SK-N-DZ (cell line): ENCODE results near the gene PA2G4. TPM values are rescaled to one million over a fixed set of nuclear protein-coding genes. Genes with fewer than 3 reads are reported as not detected.
A peak's percentile ranks its signal among the peaks of the same experiment; 100 is the strongest.
"Not testable (repeated sequence)": the region's sequence is repeated elsewhere in the genome, so short reads cannot be mapped to it uniquely, and the experiment has no call there.

Experiments
- DNase-seq: peaks from one replicate; pipeline ENCODE4 v3.0.0-alpha.2; 2015; ENCODE audit warnings: low spot score
- polyA plus RNA-seq, 2 experiments: library from polyadenylated mRNA; depleted of rRNA; stranded (reverse); fragments of >200 nt; gene quantifications; 2 replicates each; pipeline ENCODE4 v1.2.3, GENCODE V29; 2014

Gene PA2G4
- polyA plus RNA-seq (2014; cell fraction: cytosol; rRNA removed), result 542 and 642 TPM in 2 replicates
- polyA plus RNA-seq (2014; cell fraction: nucleus; rRNA removed), result 265 and 280 TPM in 2 replicates

- DNase-seq, result peak; percentile 99
Observed at GRCh38 chr12:56104109-56104814, at the start of gene PA2G4. TSS of gene PA2G4 (plus strand) at chr12:56104559. CDS start at chr12:56104738, 179 bp downstream.

DNA sequence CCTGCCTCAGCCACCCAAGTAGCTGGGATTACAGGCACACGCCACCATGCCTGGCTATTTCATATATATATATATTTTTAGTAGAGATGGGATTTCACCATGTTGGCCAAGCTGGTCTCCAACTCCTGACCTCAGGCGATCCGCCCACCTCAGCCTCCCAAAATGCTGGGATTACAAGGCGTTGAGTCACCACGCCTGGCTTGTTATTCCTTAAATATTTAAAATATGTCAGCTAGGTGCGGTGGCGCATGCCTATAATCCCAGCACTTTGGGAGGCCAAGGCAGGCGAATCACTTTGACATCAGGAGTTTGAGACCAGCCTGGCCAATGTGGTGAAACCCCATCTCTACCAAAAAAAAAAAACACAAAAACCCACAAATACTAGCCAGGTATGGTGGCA is 44.4 kb upstream of the PA2G4 start:
- not testable (repeated sequence) for DNase-seq

- no peak for DNase-seq
Observed at GRCh38 chr12:56061982-56062381, 42.4 kb upstream of the PA2G4 start.

DNA sequence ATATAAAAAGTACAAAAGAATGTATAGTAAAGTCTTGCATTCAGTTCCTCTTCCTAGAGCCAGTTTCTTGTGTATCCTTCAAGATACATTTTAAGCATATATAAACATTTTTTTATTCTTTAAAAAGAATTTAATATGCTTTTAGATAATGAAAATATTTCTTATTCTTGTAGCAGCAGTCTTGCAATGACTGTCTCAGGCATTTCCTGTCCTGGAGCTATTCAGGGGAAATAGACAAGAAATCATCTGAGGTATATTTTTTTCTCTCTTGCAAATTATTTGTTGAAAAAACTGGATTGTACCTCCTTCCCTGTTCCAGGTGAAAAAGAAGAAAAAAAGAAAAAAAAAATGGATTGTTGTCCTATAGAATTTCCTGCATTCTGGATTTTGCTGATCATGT is 41.4 kb upstream of the PA2G4 start:
- DNase-seq, result no peak

GRCh38 chr12:56071648-56072047 is 32.7 kb upstream of the PA2G4 start:
- no peak for DNase-seq

DNA sequence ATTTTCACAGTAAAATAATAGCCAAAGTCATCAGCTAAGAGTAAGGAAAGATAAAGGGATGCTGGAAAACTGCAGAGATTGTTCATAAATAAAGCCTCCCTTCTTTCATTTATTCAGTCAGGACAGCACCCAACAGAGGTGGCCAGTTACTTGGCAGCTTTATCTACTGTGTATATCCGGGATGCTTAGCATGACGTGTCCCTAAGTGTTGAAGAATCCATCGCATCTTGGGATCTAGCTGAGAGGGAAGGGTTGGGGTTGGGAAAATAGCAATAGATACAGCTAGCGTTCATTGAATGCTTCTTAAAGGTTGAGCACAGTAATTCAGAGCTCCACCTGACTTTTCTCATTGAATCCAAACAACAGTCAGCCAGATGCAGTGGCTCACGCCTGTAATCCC is 30.0 kb upstream of the PA2G4 start:
- DNase-seq, result no peak

- DNase-seq, result not testable (repeated sequence)
Observed at GRCh38 chr12:56077966-56078365, 26.4 kb upstream of the PA2G4 start.

GRCh38 chr12:56078427-56078826 is 25.9 kb upstream of the PA2G4 start:
- DNase-seq, result no peak

DNA sequence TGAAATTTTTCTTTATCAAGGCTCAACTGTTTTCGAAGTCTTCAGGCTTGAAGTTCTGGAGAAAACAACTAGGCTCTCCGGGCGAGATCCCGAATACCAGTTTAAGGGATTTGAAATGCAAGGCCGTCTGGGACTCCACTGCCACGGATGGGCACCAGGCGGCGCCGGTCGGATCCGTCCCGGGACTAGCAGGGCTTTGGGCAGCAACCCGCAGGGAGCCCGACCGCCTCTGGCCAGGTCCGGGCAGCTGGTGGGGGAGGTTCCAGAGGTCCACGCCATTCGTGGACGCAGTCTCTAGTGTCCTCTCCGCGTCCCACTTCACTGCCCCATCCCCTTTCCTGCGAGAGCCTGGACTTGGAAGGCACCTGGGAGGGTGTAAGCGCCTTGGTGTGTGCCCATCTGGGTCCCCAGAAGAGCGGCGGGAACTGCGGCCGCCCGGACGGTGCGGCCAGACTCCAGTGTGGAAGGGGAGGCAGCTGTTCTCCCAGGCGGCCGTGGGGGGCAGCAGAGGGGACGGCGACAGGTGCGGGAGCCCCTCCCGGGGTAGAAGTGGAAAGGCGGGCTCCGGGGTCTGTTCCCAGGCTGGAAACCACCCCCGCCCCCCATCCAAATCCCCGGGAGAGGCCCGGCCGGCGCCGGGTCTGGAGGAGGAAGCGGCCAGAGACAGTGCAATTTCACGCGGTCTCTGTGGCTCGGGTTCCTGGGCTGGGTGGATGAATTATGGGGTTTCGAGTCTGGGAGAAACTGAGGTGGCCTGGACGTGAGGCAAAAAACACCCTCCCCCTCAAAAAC is 25.2 kb upstream of the PA2G4 start:
- peak; percentile 79 for DNase-seq

DNA sequence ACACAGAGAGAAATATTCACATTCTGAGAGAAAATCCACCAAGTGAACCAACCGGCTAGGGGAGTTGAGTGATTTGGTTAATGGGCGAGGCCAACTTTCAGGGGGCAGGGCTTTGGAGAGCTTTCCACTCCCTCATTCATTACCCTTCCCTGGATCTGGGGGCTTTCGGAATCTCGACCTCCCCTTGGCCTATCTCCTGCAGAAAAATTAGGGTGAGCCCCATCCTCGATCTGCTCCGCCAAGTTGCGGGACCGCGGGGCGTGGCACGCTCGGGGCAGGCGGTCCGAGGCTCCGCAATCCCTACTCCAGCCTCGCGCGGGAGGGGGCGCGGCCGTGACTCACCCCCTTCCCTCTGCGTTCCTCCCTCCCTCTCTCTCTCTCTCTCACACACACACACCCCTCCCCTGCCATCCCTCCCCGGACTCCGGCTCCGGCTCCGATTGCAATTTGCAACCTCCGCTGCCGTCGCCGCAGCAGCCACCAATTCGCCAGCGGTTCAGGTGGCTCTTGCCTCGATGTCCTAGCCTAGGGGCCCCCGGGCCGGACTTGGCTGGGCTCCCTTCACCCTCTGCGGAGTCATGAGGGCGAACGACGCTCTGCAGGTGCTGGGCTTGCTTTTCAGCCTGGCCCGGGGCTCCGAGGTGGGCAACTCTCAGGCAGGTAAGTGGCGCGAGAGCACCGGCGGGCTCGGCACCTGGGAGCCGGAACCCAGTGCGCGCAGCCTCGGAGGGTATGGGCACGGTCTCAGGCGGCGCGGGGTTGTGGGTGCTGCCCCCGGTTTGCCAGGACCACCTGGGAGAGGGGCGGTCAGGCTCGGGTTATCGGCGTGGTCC is 24.4 kb upstream of the PA2G4 start, which contains the start of gene ERBB3:
Gene ERBB3, plus strand, starts transcription at position 443 of the 833 bp plus-strand sequence. Its CDS starts 136 bp downstream, at position 579.
- peak; percentile 24 for DNase-seq

DNA sequence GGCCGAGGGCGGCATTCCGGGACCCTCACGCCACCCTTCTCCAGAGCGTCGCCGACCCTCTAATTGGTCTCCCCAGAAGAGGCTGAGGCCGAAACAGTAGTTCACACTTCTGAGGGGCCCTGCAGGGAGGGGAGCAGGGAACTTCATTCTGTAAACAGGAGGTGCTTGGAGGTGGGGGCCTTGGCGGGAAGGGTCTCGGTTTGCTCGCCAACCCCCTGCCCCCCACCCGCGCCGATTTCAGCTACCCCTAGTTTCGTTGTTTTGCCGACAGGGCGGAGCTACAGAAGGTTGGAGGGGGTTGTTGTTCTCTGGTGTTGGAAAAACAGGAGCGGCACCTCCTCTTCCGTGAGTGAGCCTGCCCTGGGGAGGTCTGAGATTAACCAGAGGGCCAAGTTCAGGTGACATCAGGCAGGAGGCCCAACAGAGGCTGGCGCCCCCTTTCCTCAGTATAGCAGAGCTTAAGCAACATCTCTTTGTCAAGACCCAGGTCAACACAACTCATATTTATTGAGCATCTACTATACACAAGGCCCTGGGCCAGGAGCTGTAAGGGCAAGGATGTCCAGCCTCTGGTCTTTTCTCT is 23.7 kb upstream of the PA2G4 start:
- DNase-seq, result no peak

- DNase-seq, result no peak
Observed at GRCh38 chr12:56081393-56082347, 22.7 kb upstream of the PA2G4 start.

DNA sequence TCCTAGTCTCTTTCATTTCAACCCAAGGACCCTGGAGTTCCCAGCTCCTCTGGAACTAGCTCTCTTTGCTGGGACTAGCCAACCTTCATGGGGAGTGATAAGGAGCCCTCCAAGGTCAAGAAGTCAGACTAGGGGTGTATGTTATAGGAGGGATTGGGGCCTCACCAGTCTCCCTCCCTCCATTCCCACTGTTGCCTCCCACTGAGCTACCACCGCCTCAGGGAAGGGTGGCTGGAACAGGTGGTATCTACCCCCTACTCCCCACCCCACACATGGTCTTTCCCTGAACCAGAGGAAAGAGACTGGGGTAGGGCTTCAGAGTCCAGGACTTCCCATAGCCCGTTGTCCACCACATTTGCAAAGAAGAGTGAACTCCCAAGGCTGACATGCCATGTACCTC is 22.0 kb upstream of the PA2G4 start:
- no peak for DNase-seq

GRCh38 chr12:56082967-56083366 is 21.4 kb upstream of the PA2G4 start:
- DNase-seq, result no peak

DNA sequence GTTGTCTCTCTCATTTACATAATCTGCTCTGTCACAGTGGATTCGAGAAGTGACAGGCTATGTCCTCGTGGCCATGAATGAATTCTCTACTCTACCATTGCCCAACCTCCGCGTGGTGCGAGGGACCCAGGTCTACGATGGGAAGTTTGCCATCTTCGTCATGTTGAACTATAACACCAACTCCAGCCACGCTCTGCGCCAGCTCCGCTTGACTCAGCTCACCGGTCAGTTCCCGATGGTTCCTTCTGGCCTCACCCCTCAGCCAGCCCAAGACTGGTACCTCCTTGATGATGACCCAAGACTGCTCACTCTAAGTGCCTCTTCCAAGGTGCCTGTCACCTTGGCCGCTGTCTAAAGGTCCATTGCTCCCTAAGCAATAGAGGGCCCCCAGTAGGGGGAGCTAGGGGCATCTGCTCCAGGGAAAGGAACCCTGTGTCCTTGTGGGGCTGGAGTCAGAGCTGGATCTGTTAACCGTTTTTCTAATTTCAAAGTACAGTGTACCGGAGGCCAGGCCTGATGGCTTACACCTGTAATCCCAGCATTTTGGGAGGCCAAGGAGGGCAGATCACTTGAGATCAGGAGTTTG is 19.3 kb upstream of the PA2G4 start:
- DNase-seq, result peak; percentile 54

- no peak for DNase-seq
Observed at GRCh38 chr12:56086096-56086495, 18.3 kb upstream of the PA2G4 start.

DNA sequence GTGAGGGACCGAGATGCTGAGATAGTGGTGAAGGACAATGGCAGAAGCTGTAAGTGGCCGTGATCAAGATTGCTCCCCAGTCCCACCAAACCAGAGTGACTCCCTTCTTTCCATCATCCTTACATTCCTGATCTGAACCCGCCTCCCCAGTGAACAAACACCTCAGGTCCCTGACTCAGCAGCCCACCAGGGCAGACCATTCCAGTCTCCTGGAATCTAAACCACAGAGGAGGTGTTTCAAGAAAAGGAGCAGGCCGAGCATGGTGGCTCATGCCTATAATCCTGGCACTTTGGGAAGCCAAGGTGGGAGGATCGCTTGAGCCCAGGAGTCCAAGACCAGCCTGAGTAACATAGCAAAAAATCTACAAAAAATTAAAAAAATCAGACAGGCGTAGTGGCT is 17.8 kb upstream of the PA2G4 start:
- DNase-seq, result no peak

DNA sequence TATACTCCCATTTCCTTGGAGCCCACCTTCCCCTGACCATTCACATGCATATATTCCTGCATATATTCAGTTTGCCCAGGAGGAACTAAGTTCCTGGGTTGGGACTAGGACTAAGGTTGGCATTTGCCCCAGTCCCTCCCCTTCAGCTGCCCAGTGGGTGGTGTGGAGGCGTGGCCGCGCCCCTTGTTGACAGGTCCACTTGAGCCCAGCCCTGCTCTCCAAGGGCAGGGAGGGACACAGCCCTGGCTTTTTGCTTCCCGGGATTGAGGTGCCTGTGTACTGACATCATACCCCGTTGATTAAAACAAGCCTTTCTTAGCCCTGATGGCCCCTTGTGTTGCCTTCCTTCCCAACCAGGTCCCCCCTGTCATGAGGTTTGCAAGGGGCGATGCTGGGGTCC is 17.1 kb upstream of the PA2G4 start:
- no peak for DNase-seq

DNA sequence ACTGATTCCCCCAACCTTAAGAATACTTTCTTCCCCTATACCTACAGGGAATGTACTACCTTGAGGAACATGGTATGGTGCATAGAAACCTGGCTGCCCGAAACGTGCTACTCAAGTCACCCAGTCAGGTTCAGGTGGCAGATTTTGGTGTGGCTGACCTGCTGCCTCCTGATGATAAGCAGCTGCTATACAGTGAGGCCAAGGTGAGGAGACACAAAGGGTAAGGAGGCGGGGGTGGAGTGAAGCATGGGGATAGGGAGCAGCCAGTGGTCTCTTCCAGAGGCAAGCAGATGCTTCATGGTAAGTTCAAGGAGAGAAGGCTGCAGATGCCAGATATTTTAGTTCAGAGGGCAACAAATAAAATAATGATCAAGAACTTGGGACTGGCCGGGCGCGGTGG is 6.6 kb upstream of the PA2G4 start:
- DNase-seq, result no peak

GRCh38 chr12:56098592-56098991 is 5.8 kb upstream of the PA2G4 start:
- no peak for DNase-seq
